ENCODE data around the gene STAMBP.
A peak's percentile ranks its signal among the peaks of the same experiment; 100 is the strongest.

The STAMBP gene

GRCh38 chr2:73910873-73911547 lies 82.2 kb downstream of the STAMBP start:
- Histone ChIP-seq H2AK5ac (ENCODE audit: low read depth, low read length) (no peak overlapping the region), H2BK12ac (ENCODE audit: low read length) (no peak overlapping the region), H3K23ac (ENCODE audit: low read depth, low read length, poor library complexity) (no peak overlapping the region), H2BK120ac (ENCODE audit: low read depth, low read length) (no peak overlapping the region), H2BK15ac (ENCODE audit: low read length) (no peak overlapping the region), H3K9me3 (replicated peaks in 1 of 2; ENCODE audit: control insufficient read depth in 2 of 2, insufficient read depth in 1 of 2, low read depth in 1 of 2, low read length in 2 of 2) (no peaks in the 10 kb centered on the region), H3K14ac (ENCODE audit: low read length) (no peak overlapping the region), H3K27ac (replicated peaks; ENCODE audit: low read length) (no peak overlapping the region), H3K79me1 (ENCODE audit: low read depth, low read length) (no peaks in the 10 kb centered on the region), H3K4ac (ENCODE audit: low read length) (no peak overlapping the region), H3K4me1 (ENCODE audit: control insufficient read depth in 2 of 2, insufficient read depth in 1 of 2, low read depth in 1 of 2, low read length in 2 of 2) (no peaks in the 10 kb centered on the region), H3K4me3 (ENCODE audit: low read length in 2 of 2) (no peak overlapping the region), H3K9ac (ENCODE audit: low read depth, low read length, poor library complexity) (no peak overlapping the region), H3K4me2 (ENCODE audit: insufficient read depth, low read length, poor library complexity, severe bottlenecking) (no peak overlapping the region), H3K36me3 (replicated peaks in 1 of 2; ENCODE audit: control insufficient read depth in 2 of 2, insufficient read depth in 2 of 2, low read length in 2 of 2) (no peaks in the 10 kb centered on the region), H3K27me3 (ENCODE audit: control insufficient read depth in 3 of 3, insufficient read depth in 3 of 3, low read depth in 1 of 3, low read length in 3 of 3) (no peaks in the 10 kb centered on the region), H4K8ac (ENCODE audit: low read depth, low read length) (no peak overlapping the region), H2BK5ac (ENCODE audit: low read length) (no peak overlapping the region), H4K91ac (ENCODE audit: low read depth, low read length, poor library complexity) (no peak overlapping the region), H3K18ac (ENCODE audit: low read length) (no peak overlapping the region), H2AFZ (ENCODE audit: low read length) (no peak overlapping the region)
- no peak for DNase-seq (ENCODE audit: low spot score)
- WGBS, 2 donors (ENCODE audit: extremely low coverage in 2 of 2, insufficient read length in 2 of 2, insufficient replicate concordance in 1 of 2), result no CpG with 5 or more reads among the region's 6 CpGs

- Histone ChIP-seq H2BK5ac (ENCODE audit: low read length) (no peak overlapping the region), H3K9me3 (replicated peaks in 1 of 2; ENCODE audit: control insufficient read depth in 2 of 2, insufficient read depth in 1 of 2, low read depth in 1 of 2, low read length in 2 of 2) (no peaks in the 10 kb centered on the region), H2AFZ (ENCODE audit: low read length) (no peak overlapping the region), H2BK15ac (ENCODE audit: low read length) (no peak overlapping the region), H2BK120ac (ENCODE audit: low read depth, low read length) (no peak overlapping the region), H3K18ac (ENCODE audit: low read length) (no peak overlapping the region), H3K14ac (ENCODE audit: low read length) (no peak overlapping the region), H3K4ac (ENCODE audit: low read length) (no peak overlapping the region), H3K27ac (replicated peaks; ENCODE audit: low read length) (no peak overlapping the region), H4K91ac (ENCODE audit: low read depth, low read length, poor library complexity) (no peak overlapping the region), H4K8ac (ENCODE audit: low read depth, low read length) (no peak overlapping the region), H3K23ac (ENCODE audit: low read depth, low read length, poor library complexity) (no peak overlapping the region), H3K4me1 (ENCODE audit: control insufficient read depth in 2 of 2, insufficient read depth in 1 of 2, low read depth in 1 of 2, low read length in 2 of 2) (no peaks in the 10 kb centered on the region), H3K36me3 (replicated peaks in 1 of 2; ENCODE audit: control insufficient read depth in 2 of 2, insufficient read depth in 2 of 2, low read length in 2 of 2) (no peaks in the 10 kb centered on the region), H3K9ac (ENCODE audit: low read depth, low read length, poor library complexity) (no peak overlapping the region), H3K4me3 (ENCODE audit: low read length in 2 of 2) (no peak overlapping the region), H2AK5ac (ENCODE audit: low read depth, low read length) (no peak overlapping the region), H3K4me2 (ENCODE audit: insufficient read depth, low read length, poor library complexity, severe bottlenecking) (no peak overlapping the region), H3K79me1 (ENCODE audit: low read depth, low read length) (no peaks in the 10 kb centered on the region), H2BK12ac (ENCODE audit: low read length) (no peak overlapping the region), H3K27me3 (ENCODE audit: control insufficient read depth in 3 of 3, insufficient read depth in 3 of 3, low read depth in 1 of 3, low read length in 3 of 3) (no peaks in the 10 kb centered on the region)
- 100% methylated on average over 1 of the region's 8 CpGs; no CpG with 5 or more reads in 1 of the 2 donors for WGBS, 2 donors (ENCODE audit: extremely low coverage in 2 of 2, insufficient read length in 2 of 2, insufficient replicate concordance in 1 of 2)
- no peak for DNase-seq (ENCODE audit: low spot score)
These were observed 82.9 kb downstream of the STAMBP start for GRCh38 chr2:73911548-73912208.

- H2AK5ac ChIP-seq (ENCODE audit: low read depth, low read length), result no peak overlapping the region
These were observed 84.8 kb downstream of the STAMBP start for GRCh38 chr2:73913414-73914054.

GRCh38 chr2:73914667-73915066 lies 85.9 kb downstream of the STAMBP start:
- H4K91ac ChIP-seq (ENCODE audit: low read depth, low read length, poor library complexity), result no peak overlapping the region
- no peak overlapping the region for H3K18ac ChIP-seq (ENCODE audit: low read length)
- peak overlapping the region; percentile 27 for H3K23ac ChIP-seq (ENCODE audit: low read depth, low read length, poor library complexity)

More at GRCh38 chr2:73913414-73914054, 84.8 kb downstream of the STAMBP start:
- Histone ChIP-seq H3K14ac (ENCODE audit: low read length) (no peak overlapping the region), H3K27me3 (ENCODE audit: control insufficient read depth in 3 of 3, insufficient read depth in 3 of 3, low read depth in 1 of 3, low read length in 3 of 3) (no peaks in the 10 kb centered on the region), H3K27ac (replicated peaks; ENCODE audit: low read length) (no peak overlapping the region), H3K9me3 (replicated peaks in 1 of 2; ENCODE audit: control insufficient read depth in 2 of 2, insufficient read depth in 1 of 2, low read depth in 1 of 2, low read length in 2 of 2) (no peaks in the 10 kb centered on the region), H2BK12ac (ENCODE audit: low read length) (no peak overlapping the region), H3K79me1 (ENCODE audit: low read depth, low read length) (no peaks in the 10 kb centered on the region), H3K4me3 (ENCODE audit: low read length in 2 of 2) (no peak overlapping the region), H3K9ac (ENCODE audit: low read depth, low read length, poor library complexity) (peak overlapping the region; percentile 44), H2AFZ (ENCODE audit: low read length) (no peak overlapping the region), H3K4ac (ENCODE audit: low read length) (no peak overlapping the region), H2BK5ac (ENCODE audit: low read length) (no peak overlapping the region), H3K4me2 (ENCODE audit: insufficient read depth, low read length, poor library complexity, severe bottlenecking) (no peak overlapping the region), H2BK120ac (ENCODE audit: low read depth, low read length) (peak overlapping the region; percentile 28), H4K91ac (ENCODE audit: low read depth, low read length, poor library complexity) (no peak overlapping the region), H3K23ac (ENCODE audit: low read depth, low read length, poor library complexity) (peak overlapping the region; percentile 76), H3K4me1 (ENCODE audit: control insufficient read depth in 2 of 2, insufficient read depth in 1 of 2, low read depth in 1 of 2, low read length in 2 of 2) (no peaks in the 10 kb centered on the region), H4K8ac (ENCODE audit: low read depth, low read length) (no peak overlapping the region), H2BK15ac (ENCODE audit: low read length) (peak overlapping the region; percentile 49), H3K18ac (ENCODE audit: low read length) (no peak overlapping the region), H3K36me3 (replicated peaks in 1 of 2; ENCODE audit: control insufficient read depth in 2 of 2, insufficient read depth in 2 of 2, low read length in 2 of 2) (no peaks in the 10 kb centered on the region)
- DNase-seq (ENCODE audit: low spot score), result no peak
- no CpG with 5 or more reads among the region's 8 CpGs for WGBS, 2 donors (ENCODE audit: extremely low coverage in 2 of 2, insufficient read length in 2 of 2, insufficient replicate concordance in 1 of 2)

More at GRCh38 chr2:73914667-73915066, 85.9 kb downstream of the STAMBP start:
- no peak overlapping the region for H2BK12ac ChIP-seq (ENCODE audit: low read length)
- no peak overlapping the region for H3K4ac ChIP-seq (ENCODE audit: low read length)
- H2BK120ac ChIP-seq (ENCODE audit: low read depth, low read length), result no peak overlapping the region
- H3K9ac ChIP-seq (ENCODE audit: low read depth, low read length, poor library complexity), result no peak overlapping the region
- H4K8ac ChIP-seq (ENCODE audit: low read depth, low read length), result no peak overlapping the region
- H3K4me3 ChIP-seq (ENCODE audit: low read length in 2 of 2), result peak overlapping the region in 1 of 2 donors; percentile 30
- no CpG with 5 or more reads among the region's 4 CpGs for WGBS, 2 donors (ENCODE audit: extremely low coverage in 2 of 2, insufficient read length in 2 of 2, insufficient replicate concordance in 1 of 2)
- H2AK5ac ChIP-seq (ENCODE audit: low read depth, low read length), result no peak overlapping the region
- no peak overlapping the region for H2BK5ac ChIP-seq (ENCODE audit: low read length)
- no peak overlapping the region for H2AFZ ChIP-seq (ENCODE audit: low read length)
- H3K27ac ChIP-seq (replicated peaks; ENCODE audit: low read length), result no peak overlapping the region
- no peaks in the 10 kb centered on the region for H3K27me3 ChIP-seq (ENCODE audit: control insufficient read depth in 3 of 3, insufficient read depth in 3 of 3, low read depth in 1 of 3, low read length in 3 of 3)
- no peak overlapping the region for H3K14ac ChIP-seq (ENCODE audit: low read length)
- no peaks in the 10 kb centered on the region for H3K36me3 ChIP-seq (replicated peaks in 1 of 2; ENCODE audit: control insufficient read depth in 2 of 2, insufficient read depth in 2 of 2, low read length in 2 of 2)
- H3K4me2 ChIP-seq (ENCODE audit: insufficient read depth, low read length, poor library complexity, severe bottlenecking), result no peak overlapping the region
- no peak overlapping the region for H2BK15ac ChIP-seq (ENCODE audit: low read length)
- no peaks in the 10 kb centered on the region for H3K79me1 ChIP-seq (ENCODE audit: low read depth, low read length)
- no peaks in the 10 kb centered on the region for H3K9me3 ChIP-seq (replicated peaks in 1 of 2; ENCODE audit: control insufficient read depth in 2 of 2, insufficient read depth in 1 of 2, low read depth in 1 of 2, low read length in 2 of 2)
- no peaks in the 10 kb centered on the region for H3K4me1 ChIP-seq (ENCODE audit: control insufficient read depth in 2 of 2, insufficient read depth in 1 of 2, low read depth in 1 of 2, low read length in 2 of 2)
- no peak for DNase-seq (ENCODE audit: low spot score)

Measured in neuronal stem cell (in vitro differentiated cells).